NCI-H82 treated with DMSO at 0.1 percent for 48 hours (cell line): Measurements from ENCODE around the gene METTL17.

Experiments
- DNase-seq: peaks from one replicate; lab custom pipeline; 2025; ENCODE audit not compliant: unreplicated experiment; lab: John Stamatoyannopoulos, UW

Gene METTL17

DNA sequence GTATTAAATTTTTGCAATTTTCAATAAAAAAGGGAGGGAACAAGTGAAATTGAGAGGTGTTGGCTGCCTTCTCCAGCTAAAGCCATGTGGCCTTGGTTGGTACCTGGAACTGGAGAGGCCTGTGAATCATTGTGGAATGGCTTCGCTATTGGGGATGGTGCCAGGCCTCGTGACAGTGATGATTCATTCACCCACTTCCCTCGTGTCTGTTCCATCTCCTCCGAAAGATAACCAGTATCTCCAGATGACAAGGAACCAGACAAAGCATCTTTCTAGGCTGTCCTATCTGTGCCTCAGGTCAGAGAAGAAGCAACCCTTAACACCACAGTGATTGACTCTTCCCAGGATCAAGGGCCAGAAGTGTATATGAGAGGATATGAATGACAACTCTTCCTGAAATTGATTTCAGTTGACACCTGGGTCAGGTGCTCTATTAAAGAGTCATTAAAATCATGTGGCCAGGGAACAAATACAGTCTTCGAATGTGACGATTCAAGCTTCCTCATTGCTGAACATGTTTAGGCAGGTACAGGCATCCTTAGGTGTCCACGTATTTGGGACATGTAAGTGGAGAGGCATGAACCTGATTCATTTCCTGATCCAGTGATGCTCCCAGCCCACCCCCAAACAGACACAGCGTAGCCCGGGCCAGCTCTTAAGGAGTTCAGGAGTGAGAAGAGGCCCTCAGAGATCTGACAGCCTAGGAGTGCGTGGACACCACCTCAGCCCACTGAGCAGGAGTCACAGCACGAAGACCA, 52.1 kb downstream of the METTL17 start, which contains the start of gene RNASE7:
RNASE7 (plus strand) TSS at position 687 of the 758 bp plus-strand sequence. CDS start 631 bp downstream, outside the sequence.
- no peak for DNase-seq

- no peak for DNase-seq
Observed at GRCh38 chr14:21042918-21043317, 53.1 kb downstream of the METTL17 start.

DNA sequence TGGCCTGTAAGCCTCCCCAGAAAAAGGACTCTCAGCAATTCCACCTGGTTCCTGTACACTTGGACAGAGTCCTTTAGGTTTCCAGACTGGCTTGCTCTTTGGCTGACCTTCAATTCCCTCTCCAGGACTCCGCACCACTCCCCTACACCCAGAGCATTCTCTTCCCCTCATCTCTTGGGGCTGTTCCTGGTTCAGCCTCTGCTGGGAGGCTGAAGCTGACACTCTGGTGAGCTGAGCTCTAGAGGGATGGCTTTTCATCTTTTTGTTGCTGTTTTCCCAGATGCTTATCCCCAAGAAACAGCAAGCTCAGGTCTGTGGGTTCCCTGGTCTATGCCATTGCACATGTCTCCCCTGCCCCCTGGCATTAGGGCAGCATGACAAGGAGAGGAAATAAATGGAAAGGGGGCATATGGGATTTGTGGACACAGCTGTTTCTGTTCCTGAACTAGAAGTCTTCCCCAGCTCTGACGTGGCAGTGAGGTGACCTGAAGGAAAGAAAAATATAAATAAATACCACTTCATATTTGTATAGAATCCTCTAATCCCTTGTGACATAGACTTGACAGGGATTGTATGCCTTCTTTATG, 53.7 kb downstream of the METTL17 start:
- DNase-seq: no peak

DNA sequence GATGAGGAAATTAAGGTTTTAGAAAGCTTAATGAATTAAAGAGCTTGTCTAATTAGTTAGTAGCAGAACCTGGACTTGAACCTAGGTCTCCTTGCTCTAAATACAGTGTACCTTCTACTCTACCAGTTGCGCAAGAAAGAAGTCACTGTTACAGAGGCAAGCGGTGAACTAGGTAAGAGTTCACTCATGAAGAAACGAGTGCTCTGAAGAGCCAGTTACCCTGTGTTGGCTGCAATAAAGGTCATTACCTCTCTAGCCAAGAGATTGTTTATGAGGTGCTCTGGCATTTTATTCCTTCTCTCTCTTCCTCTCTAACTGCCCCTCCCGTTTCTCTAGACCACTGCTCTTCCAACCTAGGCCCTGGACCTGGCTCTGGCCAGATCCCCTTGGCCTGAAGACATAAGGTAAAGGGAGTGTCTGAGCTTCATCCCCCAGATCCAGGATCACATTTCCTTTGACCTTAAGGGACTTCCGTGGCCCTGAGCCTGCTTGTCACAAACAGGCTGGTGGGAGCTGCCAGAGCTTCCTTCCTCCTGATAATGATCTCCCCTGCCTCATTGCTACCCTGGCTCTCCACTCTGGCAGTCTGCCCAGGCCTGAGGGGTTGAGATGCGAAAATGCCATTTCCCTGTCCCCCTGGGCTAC, 54.3 kb downstream of the METTL17 start:
- no peak for DNase-seq
